ENCODE data around the gene PPM1J.

PPM1J gene

GRCh38 chr1:112715264-112716053, at the start of gene PPM1J:
TSS of gene PPM1J (minus strand) at chr1:112715332. CDS start at chr1:112715301, 31 bp downstream.
- Histone ChIP-seq H3K4me1 (ENCODE audit: insufficient read depth, poor library complexity, severe bottlenecking) (no peaks in the 10 kb centered on the region), H3K36me3 (ENCODE audit: low read depth) (no peaks in the 10 kb centered on the region), H3K27me3 (ENCODE audit: insufficient read depth, poor library complexity, severe bottlenecking) (no peaks in the 10 kb centered on the region), H3K4me3 (ENCODE audit: severe bottlenecking) (peak within 1 kb of the TSS; percentile 47), H3K27ac (ENCODE audit: poor library complexity, severe bottlenecking) (peak within 1 kb of the TSS; percentile 11), H3K9me3 (ENCODE audit: severe bottlenecking) (no peaks in the 10 kb centered on the region)
- DNase-seq (ENCODE audit: low spot score) (peak; percentile 95), ATAC-seq (ENCODE audit: low read depth) (peak; percentile 69)
- no peak for TF ChIP-seq CTCF (IDR thresholded peaks at IDR 0.05; ENCODE audit: poor library complexity, severe bottlenecking)

GRCh38 chr1:112762541-112763500, 47.7 kb upstream of the PPM1J start:
- H3K27ac ChIP-seq (ENCODE audit: poor library complexity, severe bottlenecking), result peak overlapping the region; percentile 62
- ATAC-seq (ENCODE audit: low read depth), result peak; percentile 85
- DNase-seq (ENCODE audit: low spot score), result no peak
- no peak overlapping the region for H3K4me3 ChIP-seq (ENCODE audit: severe bottlenecking)
- H3K27me3 ChIP-seq (ENCODE audit: insufficient read depth, poor library complexity, severe bottlenecking), result no peaks in the 10 kb centered on the region
- no peaks in the 10 kb centered on the region for H3K9me3 ChIP-seq (ENCODE audit: severe bottlenecking)
- peaks cover 19% of the 10 kb centered on the region for H3K4me1 ChIP-seq (ENCODE audit: insufficient read depth, poor library complexity, severe bottlenecking)
- TF ChIP-seq CTCF (IDR thresholded peaks at IDR 0.05; ENCODE audit: poor library complexity, severe bottlenecking), result no peak
- H3K36me3 ChIP-seq (ENCODE audit: low read depth), result no peaks in the 10 kb centered on the region

GRCh38 chr1:112761714-112762480, 46.8 kb upstream of the PPM1J start:
- Histone ChIP-seq H3K27me3 (ENCODE audit: insufficient read depth, poor library complexity, severe bottlenecking) (no peaks in the 10 kb centered on the region), H3K36me3 (ENCODE audit: low read depth) (no peaks in the 10 kb centered on the region), H3K4me3 (ENCODE audit: severe bottlenecking) (no peak overlapping the region), H3K27ac (ENCODE audit: poor library complexity, severe bottlenecking) (peak overlapping the region; percentile 62), H3K4me1 (ENCODE audit: insufficient read depth, poor library complexity, severe bottlenecking) (peaks cover 19% of the 10 kb centered on the region), H3K9me3 (ENCODE audit: severe bottlenecking) (no peaks in the 10 kb centered on the region)
- no peak for TF ChIP-seq CTCF (IDR thresholded peaks at IDR 0.05; ENCODE audit: poor library complexity, severe bottlenecking)
- DNase-seq (ENCODE audit: low spot score) (no peak), ATAC-seq (ENCODE audit: low read depth) (peak; percentile 8; the same call in 1 of the 3 replicates)

GRCh38 chr1:112759228-112759627, 44.1 kb upstream of the PPM1J start:
- H3K36me3 ChIP-seq (ENCODE audit: low read depth), result no peaks in the 10 kb centered on the region
- H3K27me3 ChIP-seq (ENCODE audit: insufficient read depth, poor library complexity, severe bottlenecking), result no peaks in the 10 kb centered on the region
- H3K4me3 ChIP-seq (ENCODE audit: severe bottlenecking), result no peak overlapping the region
- ATAC-seq (ENCODE audit: low read depth) (no peak), DNase-seq (ENCODE audit: low spot score) (no peak)
- no peaks in the 10 kb centered on the region for H3K9me3 ChIP-seq (ENCODE audit: severe bottlenecking)
- H3K4me1 ChIP-seq (ENCODE audit: insufficient read depth, poor library complexity, severe bottlenecking), result peaks cover 19% of the 10 kb centered on the region
- H3K27ac ChIP-seq (ENCODE audit: poor library complexity, severe bottlenecking), result no peak overlapping the region
- no peak for TF ChIP-seq CTCF (IDR thresholded peaks at IDR 0.05; ENCODE audit: poor library complexity, severe bottlenecking)
